Measurements from ENCODE around the gene B4GALT4.

B4GALT4 gene

GRCh38 chr3:119236756-119237155 lies 3.9 kb downstream of the B4GALT4 start:
- DNase-seq = no peak

- no peak for DNase-seq
These were observed 5.5 kb downstream of the B4GALT4 start for GRCh38 chr3:119235151-119235550.

DNA sequence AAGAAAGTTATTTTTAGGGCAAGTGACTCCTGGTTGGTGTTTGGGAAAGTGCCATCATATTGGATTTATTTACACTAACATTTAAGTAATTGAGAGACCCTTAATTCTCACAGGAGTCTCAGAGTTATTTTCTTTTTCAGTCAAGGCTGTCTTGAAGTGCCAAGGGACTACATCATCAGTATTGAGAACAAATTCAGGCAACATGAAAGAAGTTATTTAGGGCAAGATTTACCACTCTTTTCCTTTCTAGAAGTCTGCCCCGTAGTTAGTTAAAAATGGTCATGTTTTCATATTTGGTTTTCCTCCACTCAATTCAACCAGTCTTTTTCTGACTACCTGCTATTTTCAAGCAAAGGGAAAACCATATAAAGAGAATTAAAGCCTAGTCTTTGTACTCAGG lies 6.1 kb downstream of the B4GALT4 start:
- DNase-seq = no peak

- no peak for DNase-seq
These were observed 9.9 kb downstream of the B4GALT4 start for GRCh38 chr3:119230745-119231144.

- no peak for DNase-seq
These were observed 10.6 kb downstream of the B4GALT4 start for GRCh38 chr3:119230071-119230470.

- DNase-seq = no peak
These were observed 11.5 kb downstream of the B4GALT4 start for GRCh38 chr3:119229190-119229589.

GRCh38 chr3:119228373-119229145 lies 12.1 kb downstream of the B4GALT4 start:
- no peak for DNase-seq

DNA sequence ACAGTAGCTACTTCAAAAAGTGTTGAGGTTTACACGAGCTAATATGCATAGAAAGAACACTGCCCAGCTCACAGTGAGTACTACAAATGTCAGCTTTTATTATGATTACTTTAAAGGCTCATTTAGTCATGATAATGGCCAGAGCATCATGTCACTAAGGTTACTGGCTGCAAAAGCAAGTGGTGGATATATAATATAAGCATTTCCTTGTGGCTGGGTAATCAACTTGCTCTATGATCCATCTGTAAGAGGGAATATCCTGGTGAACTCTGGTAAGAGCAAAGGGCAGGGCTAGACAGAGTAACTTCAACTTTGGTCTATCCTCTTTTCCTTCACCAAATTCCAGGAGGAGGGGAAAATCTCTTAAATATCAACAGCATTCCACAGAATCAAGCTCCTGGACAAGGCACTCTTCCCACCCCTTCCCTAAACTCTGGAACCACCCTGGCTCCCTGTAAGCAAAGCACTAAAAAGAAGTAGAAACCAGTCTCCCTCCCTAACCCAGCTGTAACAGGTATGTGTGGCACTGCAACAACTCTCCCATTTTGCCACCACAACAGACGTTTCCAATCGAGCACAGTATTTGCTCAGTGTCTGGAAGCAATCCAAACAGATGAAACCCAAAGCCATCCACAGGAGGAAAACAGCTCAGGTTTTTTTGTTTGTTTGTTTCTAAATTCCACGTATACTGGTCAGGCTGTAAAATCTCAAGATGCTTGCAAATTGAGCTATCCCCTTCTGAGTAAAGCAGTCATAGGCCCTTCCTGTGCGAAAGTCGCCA lies 13.4 kb downstream of the B4GALT4 start:
- DNase-seq = no peak

DNA sequence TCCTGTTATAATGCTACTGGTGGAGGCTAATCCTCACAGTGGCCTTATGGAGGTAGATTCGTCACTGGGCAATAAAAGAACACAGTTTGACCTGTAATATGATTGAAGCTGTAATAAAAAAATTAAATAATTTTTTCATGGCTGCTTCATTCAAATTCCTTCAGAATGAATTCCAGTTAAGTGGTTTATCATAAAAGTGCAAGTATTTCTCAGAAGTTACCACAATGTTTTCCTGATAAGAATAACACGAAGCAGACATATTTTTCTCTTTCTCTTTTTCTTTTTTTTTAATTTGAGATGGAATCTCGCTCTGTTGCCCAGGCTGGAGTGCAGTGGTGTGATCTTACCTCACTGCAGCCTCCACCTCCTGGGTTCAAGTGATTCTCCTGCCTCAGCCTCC lies 15.6 kb downstream of the B4GALT4 start:
- DNase-seq = no peak

GRCh38 chr3:119223511-119223910 lies 17.2 kb downstream of the B4GALT4 start:
- no peak for DNase-seq

DNA sequence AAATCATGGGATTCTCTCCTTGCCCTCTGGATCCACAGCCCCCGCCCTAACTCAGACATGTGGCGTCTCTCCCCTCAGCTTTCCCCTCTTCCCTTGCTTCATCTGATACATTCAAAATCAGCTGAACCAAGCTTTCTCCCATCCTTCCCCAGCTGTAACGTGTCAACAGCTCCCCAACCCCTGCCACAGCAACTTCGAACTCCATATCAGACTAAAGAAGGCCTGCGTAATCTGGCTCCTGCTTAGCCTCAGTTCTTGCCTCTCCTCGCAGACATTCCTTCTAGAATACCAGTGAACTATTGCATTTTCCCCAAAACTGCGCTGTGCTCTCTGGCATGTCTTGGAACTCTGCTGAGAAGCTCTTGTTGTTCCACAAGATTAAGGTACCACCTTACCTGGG lies 18.3 kb downstream of the B4GALT4 start:
- no peak for DNase-seq

GRCh38 chr3:119221779-119222320 lies 18.8 kb downstream of the B4GALT4 start:
- DNase-seq = no peak

- no peak for DNase-seq
These were observed 19.6 kb downstream of the B4GALT4 start for GRCh38 chr3:119220970-119221667.

DNA sequence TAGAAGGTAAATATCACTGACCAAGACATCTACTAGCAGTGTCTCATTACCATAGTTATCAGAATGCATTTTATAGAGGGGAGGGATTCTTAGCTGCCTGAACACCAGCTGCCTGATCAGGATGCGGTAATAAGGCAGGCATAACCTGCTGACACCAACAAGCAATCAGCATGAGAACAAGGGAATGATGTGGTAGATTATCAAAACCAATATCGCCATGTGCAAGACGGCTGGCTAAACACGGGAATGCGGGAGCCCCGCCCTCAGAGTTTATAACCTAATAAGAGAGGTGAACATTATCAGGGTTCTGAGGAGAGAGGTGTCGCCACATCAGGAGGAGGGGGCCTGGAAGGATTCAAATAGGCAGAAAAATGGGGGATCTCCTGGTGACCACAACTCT lies 20.5 kb downstream of the B4GALT4 start:
- no peak for DNase-seq

- DNase-seq = no peak
These were observed 21.6 kb downstream of the B4GALT4 start for GRCh38 chr3:119219069-119219468.

DNA sequence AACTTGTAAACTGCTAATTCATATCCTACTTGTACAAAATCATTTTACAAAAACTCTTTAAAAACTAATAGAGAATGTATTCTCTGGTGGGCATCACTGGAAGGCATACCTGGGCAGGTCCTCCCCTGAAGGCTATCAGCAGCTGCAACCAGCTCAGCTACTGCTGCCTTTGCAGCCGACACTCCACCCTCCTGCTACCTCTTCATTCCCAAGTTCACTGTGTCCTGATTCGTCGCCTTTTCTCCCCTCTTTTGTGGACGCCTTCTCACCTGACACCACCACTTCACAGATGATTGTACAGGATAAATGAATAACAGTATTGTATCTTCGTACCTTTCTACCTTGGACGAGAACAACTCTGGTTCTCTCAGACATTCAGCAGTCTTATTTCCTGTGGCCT lies 28.9 kb downstream of the B4GALT4 start:
- DNase-seq = no peak

GRCh38 chr3:119211193-119211592 lies 29.5 kb downstream of the B4GALT4 start:
- DNase-seq = no peak

DNA sequence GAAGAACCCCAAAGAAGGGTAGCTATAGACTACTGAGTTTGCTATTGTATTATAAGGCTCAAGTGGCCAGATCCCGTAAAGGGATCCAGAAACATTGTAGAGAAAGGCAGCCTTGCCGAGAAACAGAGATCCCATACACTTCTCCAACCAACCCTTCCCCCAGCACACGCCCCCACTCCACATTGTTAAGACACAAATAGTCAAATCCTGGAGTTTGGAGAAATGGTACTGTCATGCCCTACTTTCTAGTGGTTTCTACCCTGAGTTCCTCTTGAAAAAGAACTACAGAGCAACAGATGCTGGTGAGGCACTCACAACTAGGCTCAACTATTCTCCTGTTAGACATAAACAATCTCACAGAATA lies 33.2 kb downstream of the B4GALT4 start:
- DNase-seq = no peak

GRCh38 chr3:119206611-119207511 lies 33.8 kb downstream of the B4GALT4 start:
- no peak for DNase-seq

GRCh38 chr3:119205685-119206084 lies 35.0 kb downstream of the B4GALT4 start:
- no peak for DNase-seq

DNA sequence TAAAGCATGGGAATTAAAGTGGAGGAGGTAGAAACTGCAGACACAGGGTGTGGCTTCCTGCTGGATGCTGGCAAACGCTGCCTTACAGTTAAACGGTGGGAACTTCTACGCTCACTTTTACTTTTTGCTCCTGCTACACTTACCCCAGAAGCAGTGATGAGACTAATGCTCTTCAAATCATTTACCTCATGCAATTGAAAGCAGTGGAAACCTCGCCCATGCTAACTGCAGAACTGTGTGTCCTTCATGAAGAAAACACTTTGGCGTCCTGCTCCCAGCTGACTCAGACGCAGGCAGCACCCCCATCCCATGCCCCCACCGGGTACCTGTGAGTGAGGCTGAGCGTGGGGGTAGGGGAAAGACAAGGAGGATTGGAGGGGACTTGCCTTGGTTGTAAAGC lies 35.5 kb downstream of the B4GALT4 start:
- DNase-seq = no peak

- no peak for DNase-seq
These were observed 44.8 kb downstream of the B4GALT4 start for GRCh38 chr3:119195911-119196310.

GRCh38 chr3:119195151-119195476 lies 45.6 kb downstream of the B4GALT4 start:
- DNase-seq = no peak
